SJCRH30 (cell line): ENCODE data around the gene CAB39. TPM values are rescaled to one million over a fixed set of nuclear protein-coding genes. Genes with fewer than 3 reads are reported as not detected.
"Not testable (repeated sequence)": the region's sequence is repeated elsewhere in the genome, so short reads cannot be mapped to it uniquely, and the experiment has no call there.

Source experiments
- DNase-seq, 2 experiments: peaks; one replicate each; pipeline ENCODE4 v3.0.0-alpha.2; 2015 to 2020
- H3K27ac ChIP-seq: fragments of 250-450 bp; sonication (Bioruptor Pico); 2 replicates; pipeline ENCODE4 v1.5.1; 2020; ENCODE audit warnings: mild to moderate bottlenecking, moderate library complexity
- H3K27me3 ChIP-seq: fragments of 250-450 bp; sonication (Bioruptor Pico); 2 replicates; pipeline ENCODE4 v1.5.1; 2020; ENCODE audit warnings: mild to moderate bottlenecking, moderate library complexity
- H3K36me3 ChIP-seq: fragments of 250-450 bp; sonication (Bioruptor Pico); 2 replicates; pipeline ENCODE4 v1.5.1; 2020; ENCODE audit warnings: mild to moderate bottlenecking, moderate library complexity
- H3K4me1 ChIP-seq: fragments of 250-450 bp; sonication (Bioruptor Pico); 2 replicates; pipeline ENCODE4 v1.5.1; 2020; ENCODE audit warnings: mild to moderate bottlenecking, moderate library complexity
- H3K4me3 ChIP-seq: fragments of 250-450 bp; sonication (Bioruptor Pico); 2 replicates; pipeline ENCODE4 v1.5.1; 2020; ENCODE audit warnings: mild to moderate bottlenecking, moderate library complexity
- H3K9me3 ChIP-seq: fragments of 250-450 bp; sonication (Bioruptor Pico); replicated peaks from 2 replicates; pipeline ENCODE4 v1.5.1; 2020; ENCODE audit warnings: mild to moderate bottlenecking, moderate library complexity
- total RNA-seq: library from RNA; depleted of rRNA; stranded (reverse); fragments of >200 nt; shearing (Covaris generic); gene quantifications from 2 replicates; pipeline ENCODE4 v1.2.3, GENCODE V29; 2014

The CAB39 gene
- total RNA-seq, 1 experiment from 2014 or later: 53.5 TPM

DNA sequence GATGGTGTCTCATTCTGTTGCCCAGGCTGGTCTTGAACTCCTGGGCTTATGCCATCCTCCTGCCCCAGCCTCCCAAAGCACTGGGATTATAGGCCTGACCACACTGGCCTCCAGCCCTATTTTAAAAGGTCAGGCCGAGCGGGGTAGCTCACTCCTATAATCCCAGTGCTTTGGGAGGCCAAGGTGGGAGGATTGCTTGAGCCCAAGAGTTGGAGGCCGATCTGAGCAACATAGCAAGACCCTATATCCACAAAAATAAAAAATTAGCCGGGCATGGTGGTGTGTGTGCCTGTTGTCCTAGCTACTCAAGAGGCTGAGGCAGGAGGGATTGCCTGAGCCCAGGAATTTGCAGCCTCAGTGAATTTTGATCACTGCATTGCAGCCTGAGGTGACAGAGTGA lies 3.9 kb downstream of the CAB39 start:
- no peak for DNase-seq
- Histone ChIP-seq H3K36me3 (peaks cover 12% of the 10 kb centered on the region), H3K9me3 (no peaks in the 10 kb centered on the region), H3K27ac (no peak overlapping the region), H3K4me3 (no peak overlapping the region), H3K27me3 (no peaks in the 10 kb centered on the region), H3K4me1 (peaks cover 15% of the 10 kb centered on the region)

DNA sequence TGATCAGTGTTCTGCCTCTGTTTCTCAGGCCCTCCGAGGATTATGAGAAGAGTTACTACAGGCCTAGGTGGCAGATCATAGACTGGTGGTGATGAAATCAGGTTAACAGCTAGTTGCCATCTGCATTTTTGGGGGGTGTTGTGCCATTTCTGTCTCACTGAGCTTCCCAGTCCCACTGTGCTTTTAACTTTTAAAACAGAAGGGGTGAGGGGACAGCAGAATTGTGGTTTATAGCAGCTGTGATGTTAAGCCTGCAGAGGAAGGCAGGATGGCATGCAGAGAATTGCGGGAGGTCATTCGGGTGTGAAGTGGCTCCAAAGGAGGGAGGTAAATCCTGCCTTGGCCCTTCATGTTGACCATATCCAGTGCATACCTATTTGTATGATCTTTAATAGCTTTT lies 5.0 kb downstream of the CAB39 start:
- Histone ChIP-seq H3K27me3 (no peaks in the 10 kb centered on the region), H3K4me3 (no peak overlapping the region), H3K9me3 (no peaks in the 10 kb centered on the region), H3K36me3 (peaks cover 19% of the 10 kb centered on the region), H3K27ac (no peak overlapping the region), H3K4me1 (peaks cover 15% of the 10 kb centered on the region)
- DNase-seq: peak; percentile 56 to 70

DNA sequence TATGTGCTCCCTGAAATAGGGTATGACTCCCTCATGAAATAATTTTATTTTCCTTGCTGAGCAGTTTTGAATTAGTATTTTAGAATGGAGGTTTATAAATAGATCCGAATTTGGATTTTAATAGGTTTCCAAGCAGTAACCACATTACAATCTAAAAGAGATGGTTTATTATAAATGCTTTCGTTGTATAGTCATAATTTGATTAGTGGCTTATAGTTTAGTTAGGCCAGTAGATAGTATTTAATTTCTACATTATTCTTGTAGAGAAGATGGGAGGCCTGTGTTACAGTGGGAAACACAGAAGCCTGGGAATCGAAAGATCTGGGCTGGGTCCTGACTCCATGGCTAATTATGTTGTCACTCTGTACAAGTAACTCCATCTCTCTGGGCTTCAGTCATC lies 6.7 kb downstream of the CAB39 start:
- Histone ChIP-seq H3K4me1 (peaks cover 15% of the 10 kb centered on the region), H3K9me3 (no peaks in the 10 kb centered on the region), H3K27ac (no peak overlapping the region), H3K36me3 (peaks cover 27% of the 10 kb centered on the region), H3K4me3 (no peak overlapping the region), H3K27me3 (no peaks in the 10 kb centered on the region)
- no peak for DNase-seq

DNA sequence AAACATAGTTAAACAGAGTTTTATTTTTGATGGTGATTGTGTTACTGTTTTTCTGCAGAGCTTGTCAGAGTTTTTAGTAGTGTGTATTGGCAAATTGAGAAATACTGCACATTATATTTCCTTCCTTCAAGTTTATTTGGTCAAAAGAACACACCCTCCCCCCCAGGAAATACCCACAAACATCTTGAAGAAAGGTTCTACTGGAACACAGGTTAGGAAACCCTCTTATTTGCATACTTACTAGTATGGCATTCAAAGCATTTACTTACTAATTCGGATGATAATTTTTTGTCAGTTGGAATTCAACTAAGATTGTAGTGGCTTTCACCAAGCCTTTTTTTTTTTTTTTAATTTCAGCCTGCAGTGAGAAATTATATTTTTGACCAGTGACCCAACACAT lies 9.1 kb downstream of the CAB39 start:
- H3K9me3 ChIP-seq: no peaks in the 10 kb centered on the region
- no peak overlapping the region for H3K4me3 ChIP-seq
- H3K27me3 ChIP-seq: no peaks in the 10 kb centered on the region
- H3K36me3 ChIP-seq: peaks cover 37% of the 10 kb centered on the region
- H3K4me1 ChIP-seq: peaks cover 15% of the 10 kb centered on the region
- no peak for DNase-seq
- no peak overlapping the region for H3K27ac ChIP-seq

DNA sequence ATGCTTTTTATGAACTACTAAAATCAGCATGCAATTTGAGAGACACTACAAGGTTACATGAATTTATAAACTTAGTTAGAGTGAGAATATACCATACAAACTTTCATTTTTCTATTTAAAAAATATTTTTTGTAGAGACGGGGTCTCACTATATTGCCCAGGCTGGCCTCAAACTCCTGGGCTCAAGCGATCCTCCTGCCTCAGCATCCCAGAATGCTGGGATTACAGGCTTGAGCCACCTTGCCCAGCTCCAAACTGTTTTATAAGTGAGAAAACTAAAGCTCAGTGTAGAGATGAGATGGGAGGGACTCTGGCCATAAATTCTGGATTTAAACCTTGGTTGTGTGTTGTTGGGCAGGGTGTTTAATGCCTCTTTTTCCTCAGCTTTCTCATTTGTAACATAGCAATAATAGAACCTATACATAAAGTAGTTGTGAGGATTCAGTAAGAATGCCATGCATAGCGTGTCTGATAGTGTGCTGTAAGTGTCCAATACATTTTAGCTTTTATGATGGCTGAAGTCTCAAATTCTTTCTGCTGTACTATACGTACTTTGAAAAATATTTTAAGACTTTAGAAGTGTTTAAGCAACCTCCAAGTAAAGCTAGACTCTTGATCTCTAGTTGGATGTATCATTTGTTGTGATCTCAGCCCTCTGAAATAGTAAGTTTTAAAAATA lies 9.7 kb downstream of the CAB39 start:
- peaks cover 11% of the 10 kb centered on the region for H3K4me1 ChIP-seq
- peaks cover 37% of the 10 kb centered on the region for H3K36me3 ChIP-seq
- H3K27me3 ChIP-seq: no peaks in the 10 kb centered on the region
- no peak for DNase-seq
- no peak overlapping the region for H3K27ac ChIP-seq
- H3K4me3 ChIP-seq: no peak overlapping the region
- no peaks in the 10 kb centered on the region for H3K9me3 ChIP-seq

DNA sequence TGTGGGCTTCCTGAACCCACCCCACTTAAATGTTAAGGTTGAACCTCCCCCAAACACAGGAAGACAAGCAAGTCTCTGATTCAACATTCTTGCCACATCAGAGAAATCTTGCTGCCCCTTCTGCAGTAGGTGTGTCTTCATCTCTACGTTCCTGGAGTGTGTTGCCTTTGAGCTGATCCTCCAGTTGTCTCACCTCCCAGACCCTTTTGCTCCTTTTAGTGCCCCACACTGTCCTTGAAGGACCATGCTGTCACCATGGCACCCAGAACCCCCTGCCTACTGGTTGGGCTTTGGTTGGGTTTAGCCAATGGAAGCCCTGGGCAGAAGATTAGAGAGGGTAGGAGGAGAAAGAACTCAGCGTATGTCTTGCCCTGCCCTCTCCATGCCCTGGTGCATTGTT lies 10.7 kb downstream of the CAB39 start:
- Histone ChIP-seq H3K27me3 (no peaks in the 10 kb centered on the region), H3K4me3 (no peak overlapping the region), H3K9me3 (no peaks in the 10 kb centered on the region), H3K36me3 (peaks cover 37% of the 10 kb centered on the region), H3K27ac (no peak overlapping the region), H3K4me1 (peaks cover under 1% of the 10 kb centered on the region)
- DNase-seq: no peak

DNA sequence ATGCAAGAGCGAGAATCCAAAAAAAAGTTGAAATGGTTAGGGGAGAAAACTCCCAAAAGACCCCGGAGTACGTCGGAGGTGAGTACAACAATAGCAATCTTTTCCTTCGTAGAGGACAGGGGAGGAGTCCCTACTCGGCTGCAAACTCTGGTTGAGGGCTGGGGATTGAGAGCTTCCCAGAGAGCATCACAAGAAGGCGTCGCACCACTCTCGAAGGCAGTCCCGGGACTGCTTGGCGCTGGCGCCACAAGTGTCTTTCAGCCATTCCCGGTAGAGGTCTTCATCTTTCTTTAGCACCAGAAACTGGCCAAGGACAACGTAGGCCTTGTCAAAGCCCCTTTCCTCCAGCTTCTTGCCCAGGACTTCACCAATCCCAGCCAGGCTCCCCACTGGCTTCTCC lies 12.3 kb downstream of the CAB39 start:
- not testable (repeated sequence) for H3K4me1 ChIP-seq, H3K9me3 ChIP-seq, H3K27ac ChIP-seq, DNase-seq, H3K4me3 ChIP-seq, H3K27me3 ChIP-seq
- peaks cover 37% of the 10 kb centered on the region for H3K36me3 ChIP-seq

DNA sequence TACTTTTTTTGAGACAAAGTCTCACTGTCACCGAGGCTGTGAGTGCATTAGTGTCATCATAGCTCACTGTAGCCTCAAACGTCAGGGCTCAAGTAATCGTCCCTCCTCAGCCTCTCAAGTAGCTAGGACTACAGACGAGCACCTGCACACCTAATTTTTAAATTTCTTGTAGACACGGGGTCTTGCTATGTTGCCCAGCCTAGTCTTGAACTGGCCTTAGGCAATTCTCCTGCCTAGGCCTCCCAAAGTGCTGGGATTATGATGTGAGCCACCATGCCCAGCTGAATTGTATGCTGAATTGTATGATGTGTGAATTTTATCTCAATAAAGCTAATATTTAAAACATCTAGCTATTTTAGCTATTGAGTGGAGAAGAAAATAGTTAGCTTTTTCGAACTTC lies 18.9 kb downstream of the CAB39 start:
- Histone ChIP-seq H3K36me3 (peaks cover under 1% of the 10 kb centered on the region; the same call in 1 of the 2 replicates), H3K27ac (no peak overlapping the region), H3K27me3 (no peaks in the 10 kb centered on the region), H3K4me1 (no peaks in the 10 kb centered on the region), H3K9me3 (no peaks in the 10 kb centered on the region), H3K4me3 (no peak overlapping the region)
- no peak for DNase-seq

DNA sequence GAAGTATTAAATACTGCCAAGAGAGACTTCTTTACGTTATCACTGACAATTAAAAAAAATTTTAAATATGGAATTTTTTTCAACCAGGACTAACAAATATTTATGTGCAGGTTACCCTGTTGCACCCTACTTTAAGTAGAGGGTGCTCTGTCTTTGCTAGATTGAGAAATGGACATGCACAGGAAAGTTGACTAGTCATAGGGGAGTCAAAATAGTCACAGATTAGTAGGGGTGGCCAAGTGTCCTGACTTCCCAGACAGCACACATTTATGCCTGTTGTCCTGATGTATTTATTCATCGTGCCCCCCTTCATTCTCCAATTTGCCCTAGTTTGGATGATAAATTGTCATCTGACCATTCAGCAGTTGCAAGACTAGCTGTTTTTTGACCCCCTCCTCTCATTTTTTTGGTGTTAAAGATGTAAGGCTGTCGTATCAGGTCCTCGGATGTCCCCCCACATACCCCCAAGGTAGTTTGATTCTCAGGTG lies 20.3 kb downstream of the CAB39 start:
- Histone ChIP-seq H3K36me3 (no peaks in the 10 kb centered on the region), H3K4me1 (no peaks in the 10 kb centered on the region), H3K9me3 (no peaks in the 10 kb centered on the region), H3K27ac (no peak overlapping the region), H3K4me3 (no peak overlapping the region), H3K27me3 (no peaks in the 10 kb centered on the region)
- DNase-seq: no peak

DNA sequence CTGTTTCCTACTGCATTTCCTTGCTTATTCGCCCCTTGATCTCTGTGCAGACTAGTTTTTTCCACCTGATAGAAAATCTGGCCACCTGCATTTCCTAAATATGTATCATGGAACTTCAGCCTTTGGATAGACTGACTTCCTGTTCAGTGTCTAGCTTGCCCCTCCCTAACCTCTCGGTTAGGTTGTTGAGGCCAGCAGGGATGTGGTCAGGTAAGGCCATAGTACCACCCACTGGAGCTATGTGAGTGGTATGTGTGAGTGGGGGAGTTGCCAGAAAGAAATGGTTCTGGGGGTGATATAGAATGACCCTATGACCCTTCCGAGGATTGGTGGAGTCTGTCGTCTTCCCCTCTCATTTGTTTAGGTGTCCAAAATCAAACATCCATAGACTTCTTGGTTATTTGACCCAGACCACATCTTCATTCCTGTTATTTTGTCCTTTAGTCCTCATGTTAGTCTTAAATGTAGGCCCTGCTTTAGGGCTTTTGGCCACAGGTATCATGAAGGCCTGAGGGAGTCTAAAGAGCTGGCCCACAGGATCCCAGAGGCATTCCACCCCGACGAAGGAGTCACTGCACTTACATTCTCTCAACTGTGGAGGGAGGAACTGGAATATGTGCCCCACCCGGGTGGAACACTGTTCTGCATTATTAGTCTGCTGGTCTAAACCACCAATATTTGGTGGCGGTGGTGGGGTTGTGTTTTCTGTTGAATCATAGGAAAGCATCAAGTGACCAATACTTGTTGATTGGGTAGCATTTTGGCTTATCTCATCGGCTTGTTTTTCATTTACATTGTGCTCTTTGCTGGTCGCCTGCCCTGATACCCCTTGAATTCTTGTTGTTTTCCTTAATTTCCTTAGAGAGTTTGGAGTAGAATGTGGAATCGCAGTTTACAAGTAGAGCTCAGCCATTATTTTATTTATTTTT lies 21.9 kb downstream of the CAB39 start:
- Histone ChIP-seq H3K4me3 (no peak overlapping the region), H3K36me3 (no peaks in the 10 kb centered on the region), H3K27ac (no peak overlapping the region), H3K4me1 (no peaks in the 10 kb centered on the region), H3K27me3 (no peaks in the 10 kb centered on the region), H3K9me3 (no peaks in the 10 kb centered on the region)
- no peak for DNase-seq

DNA sequence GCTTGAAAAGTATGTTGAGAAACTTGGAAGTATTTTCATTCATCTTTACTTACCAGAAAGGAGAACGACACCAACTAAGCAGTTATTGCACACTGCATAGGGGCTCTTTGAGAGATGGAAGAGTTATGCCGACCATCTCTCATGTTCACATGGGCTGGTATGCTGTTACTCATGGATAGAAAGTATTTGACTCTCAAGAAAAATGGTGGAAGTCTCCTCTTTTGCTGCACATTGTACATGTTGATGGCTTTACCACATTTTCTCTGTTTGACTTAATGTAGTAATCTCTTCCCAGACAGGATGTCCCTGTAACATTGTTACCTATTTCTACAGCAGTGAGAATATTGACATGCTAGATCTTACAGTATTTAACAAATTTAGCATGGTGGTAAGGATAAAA lies 23.2 kb downstream of the CAB39 start:
- no peak overlapping the region for H3K4me3 ChIP-seq

DNA sequence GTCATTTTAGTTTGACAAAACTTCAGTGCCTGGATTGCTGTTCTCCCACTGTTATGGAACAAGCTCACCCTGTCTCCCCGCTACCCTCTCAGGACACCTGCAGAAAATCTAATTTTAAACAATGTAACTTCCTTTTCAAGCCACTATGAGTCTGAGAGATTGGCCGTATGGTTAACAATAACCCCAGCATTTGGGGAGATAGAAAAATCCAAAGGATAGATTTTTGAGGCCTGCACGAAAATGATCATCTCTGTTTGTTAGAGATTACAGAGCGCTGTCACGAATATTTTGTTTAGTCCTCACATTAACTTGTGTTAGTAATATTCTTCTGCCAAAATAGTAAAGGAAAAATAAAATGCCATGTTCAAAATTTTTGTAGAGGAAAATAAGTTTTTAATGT lies 24.7 kb downstream of the CAB39 start:
- H3K4me3 ChIP-seq: no peak overlapping the region
- H3K36me3 ChIP-seq: 0 out of 2 replicates have a peak, but pooled peaks cover 5% of the 10 kb centered on the region
- no peaks in the 10 kb centered on the region for H3K27me3 ChIP-seq
- no peak overlapping the region for H3K27ac ChIP-seq
- H3K4me1 ChIP-seq: no peaks in the 10 kb centered on the region
- H3K9me3 ChIP-seq: no peaks in the 10 kb centered on the region
- DNase-seq: no peak

More for the DNA sequence above, 23.2 kb downstream of the CAB39 start:
- DNase-seq: no peak
- no peaks in the 10 kb centered on the region for H3K9me3 ChIP-seq
- no peaks in the 10 kb centered on the region for H3K36me3 ChIP-seq
- no peaks in the 10 kb centered on the region for H3K27me3 ChIP-seq
- H3K27ac ChIP-seq: no peak overlapping the region
- H3K4me1 ChIP-seq: no peaks in the 10 kb centered on the region

DNA sequence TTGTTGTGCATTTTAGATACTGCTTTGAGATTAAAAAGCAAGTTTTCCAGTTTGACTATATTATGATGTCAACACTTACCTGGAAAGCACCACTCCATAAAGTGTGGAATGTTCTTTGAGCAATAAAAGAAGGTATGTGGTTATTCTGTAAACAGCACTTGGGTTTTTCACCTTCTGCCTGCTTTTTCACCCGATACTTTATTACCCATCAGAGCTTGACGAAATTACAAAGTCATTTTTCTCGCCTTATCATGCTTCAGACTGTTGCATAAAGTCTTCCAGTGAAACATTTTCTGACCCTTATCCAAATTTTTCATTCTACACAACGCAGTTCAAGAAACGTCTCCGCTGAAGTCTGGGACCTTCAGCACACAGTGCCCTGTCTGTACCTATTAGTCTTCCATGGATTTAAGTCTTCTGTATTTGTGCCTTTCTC lies 25.2 kb downstream of the CAB39 start:
- Histone ChIP-seq H3K27me3 (no peaks in the 10 kb centered on the region), H3K4me3 (no peak overlapping the region), H3K4me1 (no peaks in the 10 kb centered on the region), H3K36me3 (0 out of 2 replicates have a peak, but pooled peaks cover 5% of the 10 kb centered on the region), H3K27ac (no peak overlapping the region), H3K9me3 (no peaks in the 10 kb centered on the region)
- DNase-seq: no peak

DNA sequence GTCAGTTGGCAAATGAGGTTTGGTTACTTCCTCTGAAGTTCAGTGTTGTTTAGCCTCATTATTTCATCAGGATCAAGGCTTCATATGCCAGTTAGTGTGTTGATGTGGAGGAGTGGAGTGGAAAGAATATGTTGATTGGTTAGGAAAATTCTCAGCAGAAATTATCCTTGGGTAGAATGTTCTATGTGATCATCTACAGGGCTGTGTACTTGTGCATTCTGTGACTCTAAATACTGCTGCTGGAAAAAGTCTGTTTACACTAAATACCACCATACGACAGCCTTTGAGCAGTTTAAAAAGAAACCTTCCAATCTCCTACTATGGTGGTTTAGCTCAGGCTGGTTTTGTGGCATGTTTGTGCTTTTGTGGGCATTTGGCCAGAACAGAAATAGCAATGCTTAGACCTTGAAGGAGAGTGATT lies 25.8 kb downstream of the CAB39 start:
- DNase-seq: peak in 1 of 2 experiments; percentile 24
- no peak overlapping the region for H3K27ac ChIP-seq

DNA sequence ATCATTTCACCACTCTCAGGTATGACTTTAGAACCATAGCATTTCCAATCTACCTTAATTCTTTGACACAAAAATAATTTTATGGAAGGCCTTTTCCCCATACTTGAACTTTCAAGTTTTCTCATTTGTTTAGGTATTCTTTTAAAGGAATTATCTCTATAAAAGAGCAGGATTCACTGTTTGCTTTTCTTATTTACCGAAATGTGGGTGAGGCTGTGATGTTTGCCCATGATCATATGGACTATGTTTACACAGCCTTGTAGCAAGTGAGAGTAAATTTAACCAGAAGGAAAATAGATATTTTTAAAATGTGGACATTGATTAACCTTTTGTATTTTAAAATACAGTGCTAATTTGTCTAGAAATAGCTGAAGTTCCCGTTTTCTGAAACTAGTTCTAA lies 26.3 kb downstream of the CAB39 start:
- H3K9me3 ChIP-seq: no peaks in the 10 kb centered on the region
- no peak overlapping the region for H3K4me3 ChIP-seq
- H3K27ac ChIP-seq: no peak overlapping the region
- H3K27me3 ChIP-seq: no peaks in the 10 kb centered on the region
- 0 out of 2 replicates have a peak, but pooled peaks cover 5% of the 10 kb centered on the region for H3K36me3 ChIP-seq
- no peaks in the 10 kb centered on the region for H3K4me1 ChIP-seq
- DNase-seq: no peak

More for the DNA sequence above, 25.8 kb downstream of the CAB39 start:
- H3K36me3 ChIP-seq: 0 out of 2 replicates have a peak, but pooled peaks cover 5% of the 10 kb centered on the region
- H3K4me1 ChIP-seq: no peaks in the 10 kb centered on the region
- no peaks in the 10 kb centered on the region for H3K9me3 ChIP-seq
- H3K4me3 ChIP-seq: no peak overlapping the region
- H3K27me3 ChIP-seq: no peaks in the 10 kb centered on the region
